NK-92 treated with Interleukin-12 subunit alpha and Interleukin-12 subunit beta, amount 100 ng/mL, for 24 hours (cell line): Measurements from ENCODE around the gene ART4.

ENCODE experiments used
- DNase-seq: peaks from one replicate; lab custom pipeline; 2025; lab: John Stamatoyannopoulos, UW

ART4 gene

GRCh38 chr12:14810167-14810952, 33.0 kb downstream of the ART4 start:
- no peak for DNase-seq

- DNase-seq, result no peak
Observed at GRCh38 chr12:14803830-14804160, 39.5 kb downstream of the ART4 start.

DNA sequence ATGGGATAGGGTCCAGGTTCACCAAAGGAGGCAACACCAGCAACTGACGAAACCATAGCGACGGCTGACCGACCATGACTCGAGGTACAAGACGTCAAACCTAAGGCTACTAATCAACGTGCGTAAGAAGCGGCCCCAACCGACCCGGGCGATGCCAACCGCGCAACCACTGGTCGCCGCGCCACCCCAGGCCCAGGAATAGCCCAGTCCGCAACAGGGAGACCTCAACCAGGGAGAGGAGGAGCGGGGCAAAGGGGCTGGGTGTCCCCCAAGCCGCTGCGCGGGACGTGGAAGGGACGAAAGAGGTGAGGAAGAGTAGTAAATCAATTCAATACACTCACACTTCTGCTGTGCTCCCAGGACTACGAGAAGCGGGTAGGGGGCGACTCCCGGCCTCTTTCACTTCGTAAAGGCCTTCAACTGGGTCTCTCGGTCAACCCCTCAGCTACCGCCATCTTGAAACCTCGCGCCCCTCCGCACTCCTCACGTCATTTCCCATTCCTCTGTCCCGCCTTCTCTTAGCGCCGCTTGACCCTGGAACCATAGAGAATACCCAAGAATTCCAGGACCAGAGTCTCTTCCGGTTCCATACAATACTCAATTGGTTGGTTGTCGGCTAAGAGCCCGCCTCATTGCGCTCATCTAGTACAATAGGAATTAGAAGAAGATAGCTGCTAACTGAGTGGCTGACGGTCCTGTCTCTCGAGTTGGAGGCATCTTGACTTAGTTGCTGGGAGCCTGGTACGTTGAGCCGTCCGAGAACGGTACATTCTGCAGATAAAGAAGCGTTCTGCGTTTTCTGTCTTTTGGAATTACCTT, 40.1 kb downstream of the ART4 start, which contains the start of the genes C12orf60 and WBP11:
Gene C12orf60, plus strand, starts transcription at position 660 of the 819 bp plus-strand sequence. CDS start 19,266 bp downstream, outside the sequence.
Gene WBP11, minus strand, starts transcription at position 468 of the 819 bp plus-strand sequence. CDS start 2,095 bp downstream, outside the sequence.
- DNase-seq, result peak; percentile 68

DNA sequence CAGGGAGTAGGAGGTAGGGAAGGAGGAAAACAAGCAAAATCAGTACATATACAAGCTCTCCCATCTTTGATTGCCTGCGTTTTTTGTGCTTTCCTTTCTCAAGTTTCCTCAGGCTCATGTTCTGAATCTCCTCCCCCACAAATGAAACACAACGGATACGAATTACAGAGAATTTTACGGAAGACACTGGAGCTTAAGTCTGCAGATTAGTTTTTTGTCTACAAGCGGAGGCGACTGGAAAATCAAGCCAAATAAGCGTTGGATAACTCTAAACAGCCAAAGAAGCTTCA, 40.7 kb downstream of the ART4 start:
- no peak for DNase-seq

- no peak for DNase-seq
Observed at GRCh38 chr12:14802247-14802646, 41.1 kb downstream of the ART4 start.

GRCh38 chr12:14795028-14795448, 48.3 kb downstream of the ART4 start:
- no peak for DNase-seq

DNA sequence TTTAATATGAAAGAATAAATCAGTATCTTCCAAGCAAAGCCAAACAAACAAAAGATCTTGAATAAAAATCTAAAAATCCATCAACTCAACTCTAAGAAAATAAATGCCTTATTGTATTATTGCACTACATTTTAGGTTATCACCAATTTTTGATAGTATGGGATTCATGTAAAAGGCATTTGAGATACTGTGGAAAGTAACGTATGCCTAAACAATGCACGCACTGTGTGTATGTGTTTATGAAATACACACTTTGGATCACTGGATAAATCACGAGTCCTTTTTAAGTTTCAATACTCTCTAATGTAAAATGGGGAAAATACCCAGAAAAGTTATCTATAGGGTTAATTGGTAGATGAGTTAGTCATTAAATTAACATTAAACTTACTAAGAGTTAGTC, 57.8 kb downstream of the ART4 start:
- no peak for DNase-seq

GRCh38 chr12:14784471-14784870, 58.9 kb downstream of the ART4 start:
- DNase-seq, result no peak

GRCh38 chr12:14782756-14783155, 60.6 kb downstream of the ART4 start:
- DNase-seq, result no peak

DNA sequence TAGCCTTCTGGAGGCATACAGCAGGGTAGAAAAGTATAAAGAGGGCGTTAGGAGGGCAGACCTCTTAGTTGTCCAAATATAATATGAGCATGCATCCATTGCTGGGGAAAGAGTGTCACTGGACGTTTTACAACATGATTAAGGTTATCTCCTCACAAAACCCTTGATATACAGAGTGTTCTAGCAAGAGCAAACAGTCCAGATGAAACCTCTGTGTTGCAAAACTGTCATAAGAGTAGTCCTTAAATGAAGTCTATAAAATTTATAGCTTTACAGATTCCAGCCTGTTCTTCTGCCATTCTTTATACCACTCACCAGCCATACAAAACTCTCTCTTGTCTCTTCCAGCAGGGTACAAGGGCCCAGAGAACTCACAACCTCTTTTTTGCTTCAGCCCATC, 61.8 kb downstream of the ART4 start:
- no peak for DNase-seq

DNA sequence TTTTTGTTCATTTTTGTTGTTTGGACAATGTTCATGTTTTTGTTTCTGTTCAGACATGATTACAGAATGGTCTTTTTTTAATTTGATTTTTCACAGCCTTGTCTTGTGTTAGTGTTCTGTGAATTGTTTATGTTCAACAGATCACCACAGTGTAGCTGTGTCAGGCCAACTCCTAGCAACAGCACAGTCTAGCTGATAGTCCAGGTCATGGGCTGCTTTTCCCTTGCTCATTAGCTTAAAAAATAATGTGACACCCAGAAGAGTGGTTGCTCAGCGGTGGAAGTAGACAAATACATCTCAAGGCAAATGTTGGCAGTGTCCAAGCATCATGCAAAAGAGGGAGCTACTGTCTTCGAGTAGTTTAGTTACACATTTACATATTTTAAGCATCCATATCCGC, 62.5 kb downstream of the ART4 start:
- no peak for DNase-seq

- no peak for DNase-seq
Observed at GRCh38 chr12:14779834-14780233, 63.5 kb downstream of the ART4 start.

DNA sequence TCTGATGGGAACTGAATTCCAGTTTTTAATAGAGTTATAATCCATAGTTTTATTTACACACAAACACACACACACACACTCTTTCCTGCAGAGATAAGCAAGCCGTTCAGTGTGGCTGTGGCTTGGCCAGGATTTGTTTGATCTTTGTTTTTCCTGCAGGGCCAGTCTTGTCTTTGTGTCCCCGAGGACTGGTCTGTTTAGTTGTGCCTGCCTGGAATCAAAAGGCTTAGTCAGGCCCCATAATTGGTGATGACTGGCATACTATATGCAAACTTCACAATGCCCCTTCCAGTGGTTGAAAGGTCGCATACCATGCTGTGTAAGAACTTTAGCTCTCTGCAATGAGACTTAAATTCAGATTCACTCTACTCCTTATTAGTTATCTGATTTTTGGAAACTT, 66.1 kb downstream of the ART4 start:
- no peak for DNase-seq

GRCh38 chr12:14776236-14776961, 66.9 kb downstream of the ART4 start:
- DNase-seq, result no peak

DNA sequence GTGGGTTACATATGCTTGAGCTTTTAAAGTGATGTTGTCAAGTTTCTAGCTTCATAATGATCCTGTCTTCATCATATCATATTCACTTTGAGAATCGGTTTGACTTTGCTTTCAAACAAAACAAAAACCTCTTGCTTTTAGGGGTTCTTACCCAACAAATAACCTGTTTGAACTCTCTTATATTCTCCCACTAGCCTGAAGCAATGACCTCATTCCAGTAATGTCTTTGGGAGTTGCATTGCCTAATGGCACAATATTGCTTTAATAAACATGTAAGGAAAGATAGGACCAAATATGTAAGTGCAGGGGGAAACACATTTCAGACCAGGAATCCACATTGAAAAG, 67.7 kb downstream of the ART4 start:
- no peak for DNase-seq
